GM12892 (cell line): ENCODE measurements around the gene HBS1L.

Experiments used
- POLR2A ChIP-seq: IDR thresholded peaks from 2 replicates; pipeline ENCODE4 v1.6.1; 2011; ENCODE audit warnings: low read depth, low read length, control low read depth
- POLR2AphosphoS5 ChIP-seq: IDR thresholded peaks from 2 replicates; pipeline ENCODE4 v1.6.1; 2011; ENCODE audit warnings: low read depth, low read length, control low read depth
- TAF1 ChIP-seq: IDR thresholded peaks from 2 replicates; pipeline ENCODE4 v1.6.1; 2011; ENCODE audit warnings: low read depth, mild to moderate bottlenecking, control low read depth, low read length, borderline replicate concordance

DNA sequence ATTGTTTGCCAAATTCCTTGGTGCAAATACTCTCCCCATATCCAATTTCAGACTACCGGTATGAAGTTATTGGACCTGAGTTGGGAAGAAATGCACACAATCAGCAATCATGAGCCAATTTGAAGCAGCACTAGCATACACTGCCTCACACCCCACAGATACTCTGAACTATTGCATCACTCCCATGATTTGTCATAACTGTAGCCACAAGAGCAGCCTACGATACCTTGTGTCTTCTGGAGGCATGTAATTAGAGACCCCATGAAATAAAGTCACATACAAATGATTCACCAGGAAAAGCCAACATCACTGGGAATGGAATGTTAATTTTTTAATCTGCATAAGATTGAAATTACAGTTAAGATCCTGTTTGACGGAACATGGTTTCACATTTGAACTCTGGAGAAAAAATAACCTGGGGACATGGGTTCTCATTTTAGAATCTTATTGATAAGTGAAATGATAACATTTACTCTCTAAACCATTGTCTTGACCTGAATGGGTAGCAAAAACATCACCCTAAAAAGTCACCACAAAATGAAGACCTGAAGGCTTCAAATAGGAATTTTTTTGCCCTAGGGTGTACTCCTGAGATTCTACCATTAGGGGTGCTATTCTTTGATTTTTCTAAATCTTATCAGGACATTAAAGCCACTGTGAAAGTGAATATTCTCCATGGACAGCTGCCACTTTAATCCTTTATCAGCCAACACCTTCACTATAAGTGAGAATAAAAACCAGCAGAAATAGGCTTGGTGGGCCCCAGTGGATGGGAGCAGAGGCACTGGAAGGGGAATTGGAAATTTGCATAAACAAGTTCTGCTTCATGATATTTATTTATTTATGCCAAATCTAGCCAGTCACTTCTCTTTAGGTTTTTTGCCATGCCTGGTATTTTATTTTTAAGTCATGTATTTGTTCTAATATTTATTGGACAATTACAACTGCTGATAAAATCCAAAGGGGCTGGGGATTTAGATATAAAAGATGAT, 34.5 kb upstream of the HBS1L start:
- TF ChIP-seq POLR2A (no peak), TAF1 (no peak), POLR2AphosphoS5 (no peak)
